ENCODE measurements around the gene DMBT1. TPM values are rescaled to one million over a fixed set of nuclear protein-coding genes. Genes with fewer than 3 reads are reported as not detected.

The DMBT1 gene
- total RNA-seq, 2 experiments from 2014 or later: not detected

- no peaks in the 10 kb centered on the region for H3K36me3 ChIP-seq (ENCODE audit: insufficient read depth, low read length)
- no peaks in the 10 kb centered on the region for H3K9me2 ChIP-seq (ENCODE audit: insufficient read depth, low read length)
- DNase-seq (ENCODE audit: low spot score): no peak
- H3K4me1 ChIP-seq (ENCODE audit: insufficient read depth, low read length, poor library complexity, severe bottlenecking): no peaks in the 10 kb centered on the region
- CTCF ChIA-PET (ENCODE audit: unreplicated experiment): no interaction called here
- no peaks in the 10 kb centered on the region for H3K79me2 ChIP-seq (ENCODE audit: insufficient read depth, low read depth, low read length)
- H4K20me1 ChIP-seq (ENCODE audit: insufficient read depth, low read length): no peaks in the 10 kb centered on the region
- no peak overlapping the region for H3K4me3 ChIP-seq (ENCODE audit: low read depth, low read length, poor library complexity, severe bottlenecking)
- intact Hi-C loops (cut with micrococcal nuclease; ENCODE audit: unreplicated experiment): no loop called here
- no peak overlapping the region for H2AFZ ChIP-seq (ENCODE audit: low read length)
- no peak overlapping the region for H3K27ac ChIP-seq (ENCODE audit: low read depth, low read length, poor library complexity, severe bottlenecking)
- no TSS peak for BruUV-seq (replicated peaks)
- POLR2A ChIA-PET: no interaction called here
- no peak overlapping the region for H3K4me2 ChIP-seq (ENCODE audit: low read length)
- TF ChIP-seq CTCF (conservative IDR thresholded peaks at IDR 0.05; ENCODE audit: low read length) (no peak), EZH2phosphoT487 (IDR thresholded peaks at IDR 0.05; ENCODE audit: borderline replicate concordance, low read depth, low read length) (no peak)
- no peaks in the 10 kb centered on the region for H3K9me3 ChIP-seq (ENCODE audit: low read length)
Measured at GRCh38 chr10:122655524-122656307, 95.2 kb downstream of the DMBT1 start.

DNA sequence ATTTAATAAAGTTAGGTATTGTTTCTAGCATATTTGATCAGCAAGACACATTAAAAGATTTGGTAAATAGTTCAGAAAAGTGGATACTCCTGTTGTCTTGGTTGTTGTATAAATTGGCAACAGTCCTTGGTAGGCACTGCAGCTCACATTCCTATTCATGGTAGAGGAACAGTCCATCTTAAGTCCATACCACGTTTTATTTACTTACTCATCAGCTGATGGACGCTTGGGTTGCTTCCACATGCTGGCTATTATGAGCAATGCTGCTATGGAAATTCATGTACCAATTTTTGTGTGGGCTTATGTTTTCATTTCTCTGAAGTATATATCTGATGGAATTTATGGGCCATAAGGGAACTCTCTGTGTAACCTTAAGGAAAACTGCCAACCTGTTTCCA, 95.8 kb downstream of the DMBT1 start:
- Histone ChIP-seq H3K4me3 (ENCODE audit: low read depth, low read length, poor library complexity, severe bottlenecking) (no peak overlapping the region), H3K4me1 (ENCODE audit: insufficient read depth, low read length, poor library complexity, severe bottlenecking) (no peaks in the 10 kb centered on the region), H4K20me1 (ENCODE audit: insufficient read depth, low read length) (no peaks in the 10 kb centered on the region), H3K79me2 (ENCODE audit: insufficient read depth, low read depth, low read length) (no peaks in the 10 kb centered on the region), H3K4me2 (ENCODE audit: low read length) (no peak overlapping the region), H2AFZ (ENCODE audit: low read length) (no peak overlapping the region), H3K9me3 (ENCODE audit: low read length) (no peaks in the 10 kb centered on the region), H3K36me3 (ENCODE audit: insufficient read depth, low read length) (no peaks in the 10 kb centered on the region), H3K9me2 (ENCODE audit: insufficient read depth, low read length) (no peaks in the 10 kb centered on the region), H3K27ac (ENCODE audit: low read depth, low read length, poor library complexity, severe bottlenecking) (no peak overlapping the region)
- intact Hi-C loops (cut with micrococcal nuclease; ENCODE audit: unreplicated experiment): no loop called here
- no TSS peak for BruUV-seq (replicated peaks)
- DNase-seq (ENCODE audit: low spot score): no peak
- CTCF ChIA-PET (ENCODE audit: unreplicated experiment): no interaction called here
- POLR2A ChIA-PET: no interaction called here
- TF ChIP-seq EZH2phosphoT487 (IDR thresholded peaks at IDR 0.05; ENCODE audit: borderline replicate concordance, low read depth, low read length) (no peak), CTCF (conservative IDR thresholded peaks at IDR 0.05; ENCODE audit: low read length) (no peak)

DNA sequence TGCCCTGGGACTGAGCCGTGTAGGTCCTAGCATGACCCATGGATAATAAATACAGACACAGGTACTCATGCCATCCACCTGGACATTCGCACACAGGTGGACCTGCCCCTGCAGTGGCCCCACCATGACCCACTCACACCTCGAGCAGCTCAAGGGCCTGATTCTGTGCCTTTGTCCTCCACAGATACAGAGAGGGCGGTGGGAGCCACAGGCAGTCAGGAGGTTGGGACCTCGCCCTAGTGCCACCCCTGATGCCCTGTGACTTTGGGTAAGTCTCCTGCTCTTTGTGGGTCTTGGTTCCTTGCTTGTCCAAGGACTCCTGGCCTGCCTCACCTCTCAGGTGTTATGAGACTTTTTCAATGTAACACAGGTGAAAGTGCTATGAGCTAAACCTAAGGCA, 96.2 kb downstream of the DMBT1 start:
- DNase-seq (ENCODE audit: low spot score): no peak
- H2AFZ ChIP-seq (ENCODE audit: low read length): no peak overlapping the region

More for the DNA sequence above, 96.2 kb downstream of the DMBT1 start:
- Histone ChIP-seq H3K9me3 (ENCODE audit: low read length) (no peaks in the 10 kb centered on the region), H3K9me2 (ENCODE audit: insufficient read depth, low read length) (no peaks in the 10 kb centered on the region), H3K4me2 (ENCODE audit: low read length) (no peak overlapping the region), H4K20me1 (ENCODE audit: insufficient read depth, low read length) (no peaks in the 10 kb centered on the region), H3K4me3 (ENCODE audit: low read depth, low read length, poor library complexity, severe bottlenecking) (no peak overlapping the region), H3K36me3 (ENCODE audit: insufficient read depth, low read length) (no peaks in the 10 kb centered on the region), H3K27ac (ENCODE audit: low read depth, low read length, poor library complexity, severe bottlenecking) (no peak overlapping the region), H3K79me2 (ENCODE audit: insufficient read depth, low read depth, low read length) (no peaks in the 10 kb centered on the region), H3K4me1 (ENCODE audit: insufficient read depth, low read length, poor library complexity, severe bottlenecking) (no peaks in the 10 kb centered on the region)
- POLR2A ChIA-PET: no interaction called here
- TF ChIP-seq CTCF (conservative IDR thresholded peaks at IDR 0.05; ENCODE audit: low read length) (no peak), EZH2phosphoT487 (IDR thresholded peaks at IDR 0.05; ENCODE audit: borderline replicate concordance, low read depth, low read length) (no peak)
- intact Hi-C loops (cut with micrococcal nuclease; ENCODE audit: unreplicated experiment): no loop called here
- BruUV-seq (replicated peaks): no TSS peak
- CTCF ChIA-PET (ENCODE audit: unreplicated experiment): no interaction called here

All from OCI-LY7 (cell line).